ENCODE data around the gene USP54. TPM values are rescaled to one million over a fixed set of nuclear protein-coding genes. Genes with fewer than 3 reads are reported as not detected.
"Not testable (repeated sequence)": the region's sequence is repeated elsewhere in the genome, so short reads cannot be mapped to it uniquely, and the experiment has no call there.

Gene USP54
- total RNA-seq, 1 donor from 2014 or later, result 64.2 TPM

GRCh38 chr10:73584737-73585136, 6.4 kb downstream of the USP54 start:
- Histone ChIP-seq H3K27me3 (ENCODE audit: control insufficient read depth, insufficient read depth, low read length) (no peaks in the 10 kb centered on the region), H3K36me3 (ENCODE audit: control insufficient read depth, insufficient read depth, low read length) (no peaks in the 10 kb centered on the region), H3K4me3 (ENCODE audit: low read depth, low read length) (no peak overlapping the region)
- DNase-seq (ENCODE audit: low read depth), result peak; percentile 53
- no peak for TF ChIP-seq CTCF (IDR thresholded peaks at IDR 0.05; ENCODE audit: insufficient read depth, low read length, poor library complexity, severe bottlenecking)

- H3K4me3 ChIP-seq (ENCODE audit: low read depth, low read length), result no peak overlapping the region
- no peak for TF ChIP-seq CTCF (IDR thresholded peaks at IDR 0.05; ENCODE audit: insufficient read depth, low read length, poor library complexity, severe bottlenecking)
- H3K36me3 ChIP-seq (ENCODE audit: control insufficient read depth, insufficient read depth, low read length), result no peaks in the 10 kb centered on the region
- no peak for DNase-seq (ENCODE audit: low read depth)
- H3K27me3 ChIP-seq (ENCODE audit: control insufficient read depth, insufficient read depth, low read length), result no peaks in the 10 kb centered on the region
These were observed 9.2 kb downstream of the USP54 start for GRCh38 chr10:73581918-73582317.

GRCh38 chr10:73578927-73579326, 12.2 kb downstream of the USP54 start:
- not testable (repeated sequence) for DNase-seq (ENCODE audit: low read depth); H3K4me3 ChIP-seq (ENCODE audit: low read depth, low read length); H3K36me3 ChIP-seq (ENCODE audit: control insufficient read depth, insufficient read depth, low read length); H3K27me3 ChIP-seq (ENCODE audit: control insufficient read depth, insufficient read depth, low read length)

- Histone ChIP-seq H3K4me3 (ENCODE audit: low read depth, low read length) (no peak overlapping the region), H3K36me3 (ENCODE audit: control insufficient read depth, insufficient read depth, low read length) (no peaks in the 10 kb centered on the region), H3K27me3 (ENCODE audit: control insufficient read depth, insufficient read depth, low read length) (no peaks in the 10 kb centered on the region)
- TF ChIP-seq CTCF (IDR thresholded peaks at IDR 0.05; ENCODE audit: insufficient read depth, low read length, poor library complexity, severe bottlenecking), result no peak
- no peak for DNase-seq (ENCODE audit: low read depth)
These were observed 13.4 kb downstream of the USP54 start for GRCh38 chr10:73577788-73578187.

GRCh38 chr10:73576890-73577591, 14.1 kb downstream of the USP54 start:
- Histone ChIP-seq H3K27me3 (ENCODE audit: control insufficient read depth, insufficient read depth, low read length) (no peaks in the 10 kb centered on the region), H3K36me3 (ENCODE audit: control insufficient read depth, insufficient read depth, low read length) (no peaks in the 10 kb centered on the region), H3K4me3 (ENCODE audit: low read depth, low read length) (no peak overlapping the region)
- no peak for TF ChIP-seq CTCF (IDR thresholded peaks at IDR 0.05; ENCODE audit: insufficient read depth, low read length, poor library complexity, severe bottlenecking)
- no peak for DNase-seq (ENCODE audit: low read depth)

- no peak for TF ChIP-seq CTCF (IDR thresholded peaks at IDR 0.05; ENCODE audit: insufficient read depth, low read length, poor library complexity, severe bottlenecking)
- no peaks in the 10 kb centered on the region for H3K36me3 ChIP-seq (ENCODE audit: control insufficient read depth, insufficient read depth, low read length)
- no peak for DNase-seq (ENCODE audit: low read depth)
- H3K4me3 ChIP-seq (ENCODE audit: low read depth, low read length), result no peak overlapping the region
- no peaks in the 10 kb centered on the region for H3K27me3 ChIP-seq (ENCODE audit: control insufficient read depth, insufficient read depth, low read length)
These were observed 14.8 kb downstream of the USP54 start for GRCh38 chr10:73576178-73576889.

GRCh38 chr10:73567025-73567424, 24.1 kb downstream of the USP54 start:
- H3K27me3 ChIP-seq (ENCODE audit: control insufficient read depth, insufficient read depth, low read length); H3K4me3 ChIP-seq (ENCODE audit: low read depth, low read length); H3K36me3 ChIP-seq (ENCODE audit: control insufficient read depth, insufficient read depth, low read length); DNase-seq (ENCODE audit: low read depth): not testable (repeated sequence)
